ENCODE results near the gene DQX1.

DNA sequence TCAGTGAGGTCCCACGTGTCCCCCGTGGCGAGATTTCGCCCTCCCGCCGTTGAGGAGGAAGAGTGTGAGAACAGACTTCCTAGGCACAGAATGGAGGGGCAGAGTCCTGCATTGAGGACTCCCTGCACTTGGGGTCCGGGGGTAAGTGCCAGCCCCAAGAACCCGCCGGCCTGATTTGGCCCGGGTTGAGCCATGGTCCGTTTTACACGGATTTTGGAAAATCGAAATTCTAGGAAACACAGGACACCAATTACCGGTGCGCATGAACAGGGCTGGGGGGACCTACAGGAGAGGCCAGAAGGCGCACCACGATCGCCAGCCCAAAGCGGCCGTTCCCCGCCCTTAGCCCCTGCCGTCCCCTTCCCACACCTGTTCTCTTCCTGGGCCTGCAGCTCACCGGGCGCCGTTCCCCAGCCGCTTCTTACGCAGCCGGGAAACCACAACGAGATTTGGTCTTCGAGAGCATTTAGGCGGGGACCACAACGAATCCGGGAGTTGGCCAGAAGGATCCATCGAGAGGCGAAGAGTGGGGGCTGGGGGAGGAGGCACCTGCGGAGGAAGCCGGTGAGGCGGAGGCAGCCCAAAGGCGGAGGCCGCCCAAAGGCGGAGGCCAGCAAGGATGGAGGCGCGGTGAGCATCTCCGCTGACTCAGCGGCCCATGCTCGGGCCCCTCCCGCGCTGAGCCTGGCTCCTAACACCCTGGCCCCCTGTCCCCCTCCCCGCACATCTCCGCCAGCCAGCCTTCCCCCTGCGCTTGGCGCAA, 12.2 kb downstream of the DQX1 start:
- TF ChIP-seq, protein P1, sequence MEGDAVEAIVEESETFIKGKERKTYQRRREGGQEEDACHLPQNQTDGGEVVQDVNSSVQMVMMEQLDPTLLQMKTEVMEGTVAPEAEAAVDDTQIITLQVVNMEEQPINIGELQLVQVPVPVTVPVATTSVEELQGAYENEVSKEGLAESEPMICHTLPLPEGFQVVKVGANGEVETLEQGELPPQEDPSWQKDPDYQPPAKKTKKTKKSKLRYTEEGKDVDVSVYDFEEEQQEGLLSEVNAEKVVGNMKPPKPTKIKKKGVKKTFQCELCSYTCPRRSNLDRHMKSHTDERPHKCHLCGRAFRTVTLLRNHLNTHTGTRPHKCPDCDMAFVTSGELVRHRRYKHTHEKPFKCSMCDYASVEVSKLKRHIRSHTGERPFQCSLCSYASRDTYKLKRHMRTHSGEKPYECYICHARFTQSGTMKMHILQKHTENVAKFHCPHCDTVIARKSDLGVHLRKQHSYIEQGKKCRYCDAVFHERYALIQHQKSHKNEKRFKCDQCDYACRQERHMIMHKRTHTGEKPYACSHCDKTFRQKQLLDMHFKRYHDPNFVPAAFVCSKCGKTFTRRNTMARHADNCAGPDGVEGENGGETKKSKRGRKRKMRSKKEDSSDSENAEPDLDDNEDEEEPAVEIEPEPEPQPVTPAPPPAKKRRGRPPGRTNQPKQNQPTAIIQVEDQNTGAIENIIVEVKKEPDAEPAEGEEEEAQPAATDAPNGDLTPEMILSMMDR (conservative IDR thresholded peaks at IDR 0.05) = no peak
- TF ChIP-seq EZH2 (IDR thresholded peaks at IDR 0.05; ENCODE audit: low read depth) = no peak

Measured in PC-9 (cell line).